ENCODE results near the gene PDIA5. TPM values are rescaled to one million over a fixed set of nuclear protein-coding genes. Genes with fewer than 3 reads are reported as not detected.
A peak's percentile ranks its signal among the peaks of the same experiment; 100 is the strongest.

The PDIA5 gene
- total RNA-seq, 1 experiment from 2014 or later = 41.5 TPM

DNA sequence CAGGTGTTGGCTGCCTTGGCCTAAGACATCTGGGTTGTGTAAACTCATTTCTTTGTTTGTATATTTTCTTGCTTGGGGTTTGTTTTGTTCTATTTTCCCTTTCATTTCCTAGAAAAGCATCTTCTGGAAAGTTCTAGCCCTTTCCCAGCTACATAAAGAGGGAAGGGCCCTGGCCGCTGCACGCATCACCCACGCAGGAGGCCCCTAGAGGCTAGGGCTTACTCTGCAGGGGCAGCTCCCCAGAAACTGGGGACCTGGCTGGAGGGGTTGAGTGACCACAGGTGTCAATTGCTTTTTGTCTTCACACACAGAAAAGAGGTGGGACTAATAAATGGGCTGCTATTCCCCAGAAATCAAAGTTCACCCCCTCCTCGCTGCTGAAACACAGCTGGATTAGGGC, 52.6 kb downstream of the PDIA5 start (continued):
- TF ChIP-seq, protein P1, sequence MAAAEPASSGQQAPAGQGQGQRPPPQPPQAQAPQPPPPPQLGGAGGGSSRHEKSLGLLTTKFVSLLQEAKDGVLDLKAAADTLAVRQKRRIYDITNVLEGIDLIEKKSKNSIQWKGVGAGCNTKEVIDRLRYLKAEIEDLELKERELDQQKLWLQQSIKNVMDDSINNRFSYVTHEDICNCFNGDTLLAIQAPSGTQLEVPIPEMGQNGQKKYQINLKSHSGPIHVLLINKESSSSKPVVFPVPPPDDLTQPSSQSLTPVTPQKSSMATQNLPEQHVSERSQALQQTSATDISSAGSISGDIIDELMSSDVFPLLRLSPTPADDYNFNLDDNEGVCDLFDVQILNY (CRISPR knock-in tag; IDR thresholded peaks at IDR 0.05) = no peak
- TF ChIP-seq, protein P2, sequence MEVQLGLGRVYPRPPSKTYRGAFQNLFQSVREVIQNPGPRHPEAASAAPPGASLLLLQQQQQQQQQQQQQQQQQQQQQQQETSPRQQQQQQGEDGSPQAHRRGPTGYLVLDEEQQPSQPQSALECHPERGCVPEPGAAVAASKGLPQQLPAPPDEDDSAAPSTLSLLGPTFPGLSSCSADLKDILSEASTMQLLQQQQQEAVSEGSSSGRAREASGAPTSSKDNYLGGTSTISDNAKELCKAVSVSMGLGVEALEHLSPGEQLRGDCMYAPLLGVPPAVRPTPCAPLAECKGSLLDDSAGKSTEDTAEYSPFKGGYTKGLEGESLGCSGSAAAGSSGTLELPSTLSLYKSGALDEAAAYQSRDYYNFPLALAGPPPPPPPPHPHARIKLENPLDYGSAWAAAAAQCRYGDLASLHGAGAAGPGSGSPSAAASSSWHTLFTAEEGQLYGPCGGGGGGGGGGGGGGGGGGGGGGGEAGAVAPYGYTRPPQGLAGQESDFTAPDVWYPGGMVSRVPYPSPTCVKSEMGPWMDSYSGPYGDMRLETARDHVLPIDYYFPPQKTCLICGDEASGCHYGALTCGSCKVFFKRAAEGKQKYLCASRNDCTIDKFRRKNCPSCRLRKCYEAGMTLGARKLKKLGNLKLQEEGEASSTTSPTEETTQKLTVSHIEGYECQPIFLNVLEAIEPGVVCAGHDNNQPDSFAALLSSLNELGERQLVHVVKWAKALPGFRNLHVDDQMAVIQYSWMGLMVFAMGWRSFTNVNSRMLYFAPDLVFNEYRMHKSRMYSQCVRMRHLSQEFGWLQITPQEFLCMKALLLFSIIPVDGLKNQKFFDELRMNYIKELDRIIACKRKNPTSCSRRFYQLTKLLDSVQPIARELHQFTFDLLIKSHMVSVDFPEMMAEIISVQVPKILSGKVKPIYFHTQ (CRISPR knock-in tag; IDR thresholded peaks at IDR 0.05) = no peak
- TF ChIP-seq CBFB (CRISPR knock-in tag; IDR thresholded peaks at IDR 0.05; ENCODE audit: low read depth) = no peak

DNA sequence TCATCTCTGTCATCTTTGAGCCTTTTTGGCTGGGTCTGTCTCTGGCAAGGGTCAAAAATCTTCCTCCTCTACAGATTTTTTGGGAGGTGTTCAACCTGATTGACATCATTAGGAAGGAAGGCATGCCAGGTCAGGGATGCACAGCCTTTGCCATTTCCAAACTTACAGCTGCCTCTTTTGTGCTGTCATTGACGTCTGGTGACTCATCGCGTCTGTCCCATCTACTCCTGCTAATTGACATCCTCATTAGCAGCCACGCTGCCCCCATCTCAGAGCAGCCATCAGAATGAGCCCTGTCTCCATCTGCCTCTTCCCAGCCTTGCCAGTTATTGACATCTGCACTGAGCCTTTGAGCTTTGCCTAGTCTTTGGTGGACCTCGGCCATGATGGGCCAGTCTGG, 53.0 kb downstream of the PDIA5 start:
- DNase-seq (ENCODE audit: low spot score) = no peak
- H3K4me3 Mint-ChIP-seq = no peak overlapping the region
- ATAC-seq = no peak
- no peak overlapping the region for H3K27ac Mint-ChIP-seq
- peaks cover 46% of the 10 kb centered on the region for H3K36me3 Mint-ChIP-seq
- H3K9me3 Mint-ChIP-seq = no peaks in the 10 kb centered on the region
- ChIA-PET CTCF (interaction anchor here (0.8 to 1.1 kb wide), 3 partner anchors 22 to 64 kb away, joined by 3 to 6 read pairs (median 4); no protein-coding TSS in a partner anchor), POLR2A (no interaction called here)
- no peaks in the 10 kb centered on the region for H3K27me3 Mint-ChIP-seq (ENCODE audit: low read depth)
- TF ChIP-seq ETV6 (CRISPR knock-in tag; IDR thresholded peaks at IDR 0.05) = no peak
- peaks cover 18% of the 10 kb centered on the region for H3K4me1 Mint-ChIP-seq

- no peaks in the 10 kb centered on the region for H3K27me3 Mint-ChIP-seq (ENCODE audit: low read depth)
- no peak overlapping the region for H3K4me3 Mint-ChIP-seq
- POLR2A ChIA-PET = no interaction called here
- H3K4me1 Mint-ChIP-seq = peaks cover 20% of the 10 kb centered on the region
- DNase-seq (ENCODE audit: low spot score) = no peak
- ATAC-seq = no peak
- TF ChIP-seq MXD4 (CRISPR knock-in tag; IDR thresholded peaks at IDR 0.05; ENCODE audit: borderline replicate concordance) = no peak
- no peak for TF ChIP-seq ELF4 (CRISPR knock-in tag; IDR thresholded peaks at IDR 0.05; ENCODE audit: low read depth)
- TF ChIP-seq, protein P3, sequence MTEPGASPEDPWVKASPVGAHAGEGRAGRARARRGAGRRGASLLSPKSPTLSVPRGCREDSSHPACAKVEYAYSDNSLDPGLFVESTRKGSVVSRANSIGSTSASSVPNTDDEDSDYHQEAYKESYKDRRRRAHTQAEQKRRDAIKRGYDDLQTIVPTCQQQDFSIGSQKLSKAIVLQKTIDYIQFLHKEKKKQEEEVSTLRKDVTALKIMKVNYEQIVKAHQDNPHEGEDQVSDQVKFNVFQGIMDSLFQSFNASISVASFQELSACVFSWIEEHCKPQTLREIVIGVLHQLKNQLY (CRISPR knock-in tag; IDR thresholded peaks at IDR 0.05) = no peak
- no peak overlapping the region for H3K27ac Mint-ChIP-seq
- H3K9me3 Mint-ChIP-seq = no peaks in the 10 kb centered on the region
- peaks cover 46% of the 10 kb centered on the region for H3K36me3 Mint-ChIP-seq
- CTCF ChIA-PET = interaction anchor here (0.6 to 1.6 kb wide), 4 partner anchors 13 to 565 kb away, joined by 3 to 4 read pairs (median 3); partner anchors contain the start of gene SEMA5B
Observed at GRCh38 chr3:123120573-123120972, 53.7 kb downstream of the PDIA5 start.

- no peaks in the 10 kb centered on the region for H3K9me3 Mint-ChIP-seq
- ATAC-seq = no peak
- H3K36me3 Mint-ChIP-seq = peaks cover 42% of the 10 kb centered on the region
- H3K4me3 Mint-ChIP-seq = no peak overlapping the region
- no peaks in the 10 kb centered on the region for H3K27me3 Mint-ChIP-seq (ENCODE audit: low read depth)
- DNase-seq (ENCODE audit: low spot score) = no peak
- POLR2A ChIA-PET = no interaction called here
- peak overlapping the region; percentile 26; the same call in 1 of the 2 replicates for H3K27ac Mint-ChIP-seq
- peaks cover 24% of the 10 kb centered on the region for H3K4me1 Mint-ChIP-seq
- CTCF ChIA-PET = no interaction called here
- no peak for TF ChIP-seq ZBTB43 (CRISPR knock-in tag; IDR thresholded peaks at IDR 0.05)
- no peak for TF ChIP-seq NFE2L1 (CRISPR knock-in tag; IDR thresholded peaks at IDR 0.05)
- TF ChIP-seq, protein P4, sequence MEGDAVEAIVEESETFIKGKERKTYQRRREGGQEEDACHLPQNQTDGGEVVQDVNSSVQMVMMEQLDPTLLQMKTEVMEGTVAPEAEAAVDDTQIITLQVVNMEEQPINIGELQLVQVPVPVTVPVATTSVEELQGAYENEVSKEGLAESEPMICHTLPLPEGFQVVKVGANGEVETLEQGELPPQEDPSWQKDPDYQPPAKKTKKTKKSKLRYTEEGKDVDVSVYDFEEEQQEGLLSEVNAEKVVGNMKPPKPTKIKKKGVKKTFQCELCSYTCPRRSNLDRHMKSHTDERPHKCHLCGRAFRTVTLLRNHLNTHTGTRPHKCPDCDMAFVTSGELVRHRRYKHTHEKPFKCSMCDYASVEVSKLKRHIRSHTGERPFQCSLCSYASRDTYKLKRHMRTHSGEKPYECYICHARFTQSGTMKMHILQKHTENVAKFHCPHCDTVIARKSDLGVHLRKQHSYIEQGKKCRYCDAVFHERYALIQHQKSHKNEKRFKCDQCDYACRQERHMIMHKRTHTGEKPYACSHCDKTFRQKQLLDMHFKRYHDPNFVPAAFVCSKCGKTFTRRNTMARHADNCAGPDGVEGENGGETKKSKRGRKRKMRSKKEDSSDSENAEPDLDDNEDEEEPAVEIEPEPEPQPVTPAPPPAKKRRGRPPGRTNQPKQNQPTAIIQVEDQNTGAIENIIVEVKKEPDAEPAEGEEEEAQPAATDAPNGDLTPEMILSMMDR (IDR thresholded peaks at IDR 0.05) = no peak
- TF ChIP-seq MAX (CRISPR knock-in tag; IDR thresholded peaks at IDR 0.05) = no peak
- no peak for TF ChIP-seq USF1 (CRISPR knock-in tag; IDR thresholded peaks at IDR 0.05)
- TF ChIP-seq GRHL2 (CRISPR knock-in tag; IDR thresholded peaks at IDR 0.05; ENCODE audit: insufficient replicate concordance, severe bottlenecking) = no peak
- no peak for TF ChIP-seq ZNF671 (CRISPR knock-in tag; IDR thresholded peaks at IDR 0.05)
Observed at GRCh38 chr3:123122057-123122456, 55.2 kb downstream of the PDIA5 start.

Data from WTC11 (cell line).